Measurements from ENCODE around the gene CEP89.

- TF ChIP-seq EP300 (IDR thresholded peaks at IDR 0.05) (no peak), CTCF (IDR thresholded peaks at IDR 0.05) (no peak), POLR2A (IDR thresholded peaks at IDR 0.05) (no peak)
These were observed 100.7 kb downstream of the CEP89 start for GRCh38 chr19:32870981-32871451.
